GM19193 (cell line): ENCODE measurements around the gene RBM17.

Experiments
- POLR2A ChIP-seq: IDR thresholded peaks from 4 replicates; pipeline ENCODE4 v1.6.1; 2011; ENCODE audit not compliant: insufficient read depth, insufficient read length; ENCODE audit errors: extremely low read depth

Gene RBM17

DNA sequence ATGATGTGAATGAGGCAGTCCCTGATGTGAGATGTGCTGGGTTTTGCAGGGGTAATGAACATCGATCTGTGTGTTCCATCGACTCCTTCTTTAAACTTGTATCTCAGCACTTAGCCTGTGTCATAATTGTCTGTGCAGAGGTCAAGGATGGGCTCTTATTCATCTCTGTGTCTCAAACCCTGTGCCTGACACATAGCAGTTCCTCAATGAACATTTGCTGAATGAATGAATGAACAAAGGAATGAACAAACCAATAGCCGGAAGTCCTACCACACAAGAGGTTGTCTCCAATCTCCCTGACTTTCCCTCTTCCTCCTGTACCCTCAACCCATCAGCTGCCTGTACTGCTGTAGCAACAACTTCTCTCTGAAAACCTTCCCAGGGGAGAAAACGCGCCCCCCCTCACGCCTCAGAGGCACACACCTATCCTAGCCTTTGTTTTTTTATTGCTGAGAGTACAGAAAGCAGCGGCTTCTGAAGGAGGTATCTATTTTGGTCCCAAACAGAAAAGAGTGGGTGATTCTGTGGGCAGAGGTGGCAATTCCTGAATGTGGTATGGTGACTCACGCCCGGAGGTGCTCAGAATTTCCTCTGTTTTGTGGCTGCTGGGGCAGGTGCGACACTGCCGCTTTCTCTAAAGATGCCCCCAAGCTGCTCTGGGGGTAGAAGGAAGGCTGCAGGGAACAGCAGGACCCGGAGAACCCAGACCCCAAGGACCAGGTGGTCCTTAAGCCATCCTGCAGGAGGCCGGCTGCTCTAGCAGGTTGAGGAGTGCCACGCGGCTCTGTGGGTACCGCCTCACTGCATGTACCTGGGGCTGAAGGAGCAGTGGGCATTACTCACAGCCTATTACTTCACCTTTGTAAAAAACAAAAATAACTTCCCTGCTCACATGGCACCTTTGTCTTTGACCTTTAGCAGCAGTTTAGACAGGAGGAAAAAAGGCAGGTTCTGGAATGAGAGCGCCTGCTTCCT is 36.3 kb upstream of the RBM17 start:
- TF ChIP-seq POLR2A: no peak

DNA sequence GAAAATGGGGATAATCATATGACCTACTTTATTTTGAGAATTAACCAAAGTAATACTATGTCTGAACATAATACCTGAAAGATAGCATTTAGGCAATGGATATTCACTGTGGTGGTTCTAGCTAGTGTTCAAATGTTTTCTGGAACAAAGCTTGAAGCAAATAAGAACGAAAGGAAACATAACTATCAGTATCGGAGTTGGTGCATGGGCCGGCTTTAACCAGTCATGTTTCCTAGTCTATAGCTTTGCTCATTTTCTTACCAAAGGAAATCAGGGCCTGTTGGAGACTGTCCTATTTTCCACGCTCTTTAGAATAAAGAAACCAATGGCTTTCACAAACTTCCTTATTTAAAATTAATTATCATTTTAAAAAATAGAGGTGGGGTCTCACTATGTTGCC is 35.5 kb upstream of the RBM17 start:
- no peak for TF ChIP-seq POLR2A

DNA sequence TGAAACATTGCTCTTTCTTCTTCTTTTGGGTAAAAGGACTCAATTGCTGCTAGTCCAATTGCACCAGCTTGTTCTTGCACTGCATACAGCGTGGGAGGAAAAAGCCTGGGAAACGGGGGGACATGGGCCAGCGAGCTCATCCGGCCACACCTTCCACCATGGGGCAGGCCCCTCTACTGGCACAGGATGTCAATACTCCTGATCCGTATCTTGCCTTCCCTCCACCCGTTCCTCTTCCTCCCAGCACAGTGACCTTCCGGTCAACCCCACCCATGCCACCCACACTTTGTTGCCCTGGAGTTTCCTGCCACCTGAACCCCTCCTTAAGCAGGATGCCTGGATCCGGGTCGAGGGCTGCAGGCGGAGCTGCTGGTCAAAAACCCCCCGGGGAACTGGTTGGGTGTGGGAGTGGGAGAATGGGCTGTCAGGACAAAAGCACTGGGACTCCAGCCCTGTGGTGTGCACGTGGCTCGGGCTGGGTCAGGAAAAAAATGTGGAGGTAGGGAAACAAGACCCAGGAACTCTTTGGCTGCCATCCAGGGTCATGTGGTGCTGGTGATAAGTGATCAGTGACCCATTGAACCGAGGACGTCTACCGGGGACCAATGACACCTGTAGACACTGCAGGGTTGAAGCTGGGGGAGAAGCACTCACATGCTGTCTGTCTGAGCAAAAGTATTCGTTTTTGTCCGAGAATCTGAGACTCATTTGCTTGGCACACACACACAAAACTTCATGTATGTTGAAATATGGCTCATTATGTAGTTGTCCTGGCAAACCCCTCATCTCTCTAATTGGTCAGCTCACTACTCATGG is 34.8 kb upstream of the RBM17 start:
- peak; percentile 15 for TF ChIP-seq POLR2A

DNA sequence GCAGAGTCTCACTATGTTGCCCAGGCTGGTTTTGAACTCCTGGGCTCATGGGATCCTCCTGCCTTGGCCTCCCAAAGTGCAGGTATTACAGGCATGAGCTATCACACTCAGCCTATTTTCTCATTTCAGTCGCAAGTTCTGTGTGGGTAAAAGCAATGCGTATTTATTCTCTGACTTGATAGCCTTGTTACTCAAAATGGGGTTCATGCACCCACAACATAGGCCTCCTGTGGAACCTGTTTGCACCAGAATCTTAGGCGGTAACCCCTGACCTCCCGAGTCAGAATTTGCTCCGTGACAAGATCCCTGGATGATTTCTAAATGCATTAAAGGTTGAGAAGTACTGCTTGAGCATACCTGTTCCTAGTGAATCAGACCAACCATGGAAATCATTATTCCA is 34.0 kb upstream of the RBM17 start:
- TF ChIP-seq POLR2A: no peak

DNA sequence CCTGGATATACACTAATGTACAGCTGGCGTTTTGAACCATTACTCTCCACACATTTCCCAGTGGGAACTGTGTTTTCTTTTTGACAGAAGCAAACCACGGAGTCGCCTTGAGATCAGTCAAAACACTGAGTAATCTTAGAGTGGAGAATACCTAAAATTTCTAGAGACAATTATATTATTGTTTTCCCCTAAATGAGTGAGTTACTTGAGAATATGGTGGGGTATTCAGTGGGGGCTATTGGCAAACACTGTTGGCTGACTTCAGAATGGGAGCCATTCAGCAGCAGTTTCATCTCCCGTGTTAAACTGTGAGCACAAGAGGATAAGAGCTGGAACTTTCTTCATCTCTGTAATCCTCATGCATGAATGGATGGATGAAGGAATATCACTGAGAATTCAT is 32.9 kb upstream of the RBM17 start:
- no peak for TF ChIP-seq POLR2A

DNA sequence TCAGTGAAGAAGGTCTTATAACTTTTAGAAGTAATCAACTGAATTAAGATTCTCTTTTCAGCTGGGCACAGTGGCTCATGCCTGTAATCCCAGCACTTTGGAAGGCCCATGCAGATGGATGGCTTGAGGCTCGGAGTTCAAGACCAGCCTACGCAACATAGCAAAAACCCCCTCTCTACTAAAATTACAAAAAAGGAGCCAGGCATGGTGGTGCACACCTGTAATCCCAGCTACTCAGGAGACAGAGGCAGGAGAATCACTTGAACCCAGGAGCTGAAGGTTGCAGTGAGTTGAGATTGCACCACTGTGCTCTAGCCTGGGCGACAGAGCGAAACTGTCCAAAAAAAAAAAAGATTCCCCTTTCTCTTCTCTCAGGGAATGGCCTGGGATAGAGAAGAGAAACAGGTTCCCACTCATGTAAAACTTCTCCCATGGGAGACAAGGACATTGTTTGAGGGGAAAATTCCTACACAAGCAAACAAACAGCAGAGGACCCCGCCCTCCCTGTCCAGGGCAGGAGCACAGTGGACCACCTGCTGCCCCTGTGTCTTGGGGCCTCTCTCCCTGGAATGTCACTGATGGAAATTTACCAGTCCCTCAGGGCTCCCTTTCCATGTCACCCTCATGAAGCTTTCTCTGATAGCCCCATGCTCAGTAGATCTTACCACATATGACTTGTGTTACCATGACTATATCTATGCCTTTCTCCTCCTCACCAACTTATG is 32.3 kb upstream of the RBM17 start:
- TF ChIP-seq POLR2A: no peak

DNA sequence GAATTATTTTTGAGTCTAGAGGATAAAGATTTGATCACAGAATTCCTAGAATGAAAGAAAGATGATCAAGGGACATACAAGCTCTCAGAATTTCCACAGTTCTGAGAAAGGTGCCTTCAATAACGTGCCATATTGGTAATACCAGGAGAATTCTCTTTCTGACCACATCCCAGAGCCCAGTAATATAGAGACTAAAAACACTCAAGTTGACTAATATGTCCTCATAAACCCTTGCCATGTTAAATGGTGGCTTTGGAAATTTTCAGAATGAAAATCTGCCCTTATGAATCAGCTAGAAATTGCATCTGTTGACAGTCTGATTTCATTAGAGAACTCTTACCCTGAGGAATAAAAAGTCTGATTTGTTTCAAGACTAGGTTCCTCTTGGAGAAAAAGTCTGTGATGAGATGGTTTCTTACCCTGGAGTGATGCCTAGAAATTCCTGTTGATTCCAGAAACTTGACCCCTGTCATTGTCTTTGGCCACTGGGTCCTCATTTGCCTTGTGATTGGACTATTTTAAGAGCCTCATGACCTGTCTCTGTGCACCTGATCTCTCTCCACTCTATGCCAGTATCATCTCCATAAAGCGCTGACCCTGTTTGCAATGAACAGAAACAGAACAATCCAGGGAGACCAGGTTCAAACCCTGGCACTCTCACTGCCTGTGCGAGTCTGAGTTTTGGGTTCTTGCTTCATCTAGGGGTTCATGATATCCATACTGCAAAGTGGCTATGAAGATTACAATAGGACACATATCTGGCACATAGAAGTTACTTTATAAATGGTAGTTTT is 30.0 kb upstream of the RBM17 start:
- TF ChIP-seq POLR2A: no peak

DNA sequence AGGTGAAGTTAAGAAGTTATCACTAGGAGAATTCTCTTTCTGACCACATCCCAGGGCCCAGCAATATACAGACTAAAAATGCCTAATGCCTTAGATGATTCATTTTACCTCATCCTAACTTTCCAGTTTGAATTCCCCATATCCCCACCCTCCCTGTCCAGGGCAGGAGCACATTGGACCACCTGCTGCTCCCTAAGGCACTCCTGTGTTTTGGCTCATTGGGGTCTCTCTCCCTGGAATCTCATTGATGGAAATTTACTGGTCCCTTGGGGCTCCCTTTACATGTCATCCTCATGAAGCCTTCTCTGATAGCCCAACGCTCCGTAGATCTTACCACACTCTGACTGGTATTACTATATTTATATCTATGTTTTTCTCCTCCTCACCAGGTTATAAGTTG is 29.3 kb upstream of the RBM17 start:
- no peak for TF ChIP-seq POLR2A

DNA sequence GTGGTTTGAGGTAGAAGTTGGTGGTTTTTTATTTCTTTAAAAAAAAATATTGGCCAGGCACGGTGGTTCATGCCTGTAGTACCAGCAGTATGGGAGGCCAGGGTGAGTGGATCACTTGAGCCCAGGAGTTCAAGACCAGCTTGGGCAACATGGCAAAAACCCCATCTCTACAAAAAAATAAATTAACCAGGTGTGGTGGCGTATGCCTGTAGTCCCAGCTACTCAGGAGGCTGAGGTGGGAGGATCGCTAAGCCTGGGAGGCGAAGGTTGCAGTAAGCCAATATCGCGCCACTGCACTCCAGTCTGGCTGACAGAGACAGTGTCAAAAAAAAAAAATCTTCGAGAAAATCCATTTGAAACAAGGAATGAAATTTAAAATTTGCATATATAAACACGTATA is 27.8 kb upstream of the RBM17 start:
- TF ChIP-seq POLR2A: no peak

DNA sequence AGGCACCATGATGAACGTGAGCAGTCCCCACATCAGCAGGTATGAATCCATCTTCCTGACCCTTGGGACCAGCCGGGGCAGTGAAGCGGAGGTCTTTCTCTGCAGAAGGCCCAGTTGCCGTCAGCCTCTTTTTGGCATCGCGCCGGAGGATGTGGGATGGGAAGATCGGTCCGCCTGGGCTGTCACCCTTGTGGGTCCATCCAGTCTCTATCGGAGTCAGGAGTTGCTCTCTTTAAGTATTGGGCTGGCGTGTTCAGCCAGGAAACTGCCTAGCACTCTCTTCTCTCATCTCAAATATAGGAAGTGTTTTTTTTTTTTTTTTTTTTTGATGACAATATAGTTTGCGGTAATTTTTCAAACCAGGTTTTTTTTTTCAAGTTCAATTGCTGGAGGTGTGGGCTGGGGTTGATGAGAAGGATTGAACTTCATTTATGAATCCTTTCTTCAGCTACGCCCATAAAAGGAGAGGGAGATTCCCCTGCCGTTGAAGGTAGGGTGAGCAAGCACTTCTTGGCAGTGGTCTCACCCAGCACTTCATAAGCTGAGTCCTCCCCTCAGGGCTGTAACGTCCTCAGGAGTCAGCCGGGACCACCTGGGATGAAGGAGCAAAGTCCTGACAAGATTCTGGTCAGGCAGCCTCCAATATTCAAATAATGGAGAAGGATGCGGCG is 26.6 kb upstream of the RBM17 start, which contains the start of gene IL2RA:
Gene IL2RA (minus strand): TSS at position 267 of the 671 bp plus-strand sequence. CDS start 216 bp downstream, at position 51.
- TF ChIP-seq POLR2A: peak; percentile 29

DNA sequence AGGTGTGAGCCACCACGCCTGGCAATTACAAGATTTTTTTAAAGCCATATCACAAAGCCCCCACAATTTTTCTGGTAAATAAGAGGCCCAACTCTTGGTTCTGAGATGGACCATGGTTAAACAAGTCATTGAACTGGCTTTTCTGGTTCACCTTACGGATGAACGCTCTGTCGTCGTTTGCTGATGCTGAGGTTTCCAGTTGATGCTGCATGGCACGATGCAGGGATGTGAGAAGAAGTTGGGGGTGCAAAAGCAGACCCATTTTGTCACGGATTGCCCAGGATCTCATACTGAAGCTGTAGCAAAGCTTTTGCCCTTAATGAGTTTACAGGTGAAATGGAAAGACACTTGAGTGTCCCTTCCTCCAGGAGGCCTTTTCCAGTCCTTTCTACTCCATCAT is 24.7 kb upstream of the RBM17 start:
- TF ChIP-seq POLR2A: no peak

DNA sequence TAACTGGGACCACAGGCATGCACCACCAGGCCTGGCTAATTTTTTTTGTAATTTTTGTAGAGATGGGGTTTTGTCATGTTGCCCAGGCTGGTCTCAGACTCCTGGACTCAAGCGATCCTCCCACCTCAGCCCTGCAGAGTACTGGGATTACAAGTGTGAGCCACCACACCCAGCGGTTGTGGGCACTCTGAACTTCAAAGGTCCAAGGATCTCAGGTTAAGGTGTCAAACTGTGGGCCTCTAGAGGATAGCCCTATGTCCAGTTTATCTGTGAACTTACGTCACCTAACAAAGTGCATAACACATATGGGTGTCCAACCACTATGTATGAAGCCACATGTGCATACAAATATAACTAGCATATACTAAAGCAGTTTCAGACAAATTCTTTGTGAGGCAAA is 23.4 kb upstream of the RBM17 start:
- TF ChIP-seq POLR2A: no peak

DNA sequence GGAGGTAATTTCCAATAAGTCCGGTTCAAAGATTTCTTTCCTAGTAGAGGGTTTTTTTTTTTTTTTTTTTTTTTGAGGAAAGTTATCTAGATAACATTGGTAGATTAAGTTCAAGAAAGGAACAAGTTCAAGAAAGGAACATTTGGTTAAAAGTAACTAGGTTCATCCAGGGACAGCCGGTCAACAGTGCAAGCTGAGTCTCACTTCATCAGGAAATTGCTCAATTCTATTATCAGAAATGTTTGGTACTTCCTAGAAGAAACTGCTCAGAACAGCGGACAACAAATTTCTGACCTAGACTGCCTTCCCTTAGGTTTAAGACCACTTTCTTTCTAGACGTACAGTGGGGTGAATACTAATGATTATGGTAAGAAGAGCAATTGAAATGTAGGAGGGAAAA is 23.0 kb upstream of the RBM17 start:
- TF ChIP-seq POLR2A: no peak

DNA sequence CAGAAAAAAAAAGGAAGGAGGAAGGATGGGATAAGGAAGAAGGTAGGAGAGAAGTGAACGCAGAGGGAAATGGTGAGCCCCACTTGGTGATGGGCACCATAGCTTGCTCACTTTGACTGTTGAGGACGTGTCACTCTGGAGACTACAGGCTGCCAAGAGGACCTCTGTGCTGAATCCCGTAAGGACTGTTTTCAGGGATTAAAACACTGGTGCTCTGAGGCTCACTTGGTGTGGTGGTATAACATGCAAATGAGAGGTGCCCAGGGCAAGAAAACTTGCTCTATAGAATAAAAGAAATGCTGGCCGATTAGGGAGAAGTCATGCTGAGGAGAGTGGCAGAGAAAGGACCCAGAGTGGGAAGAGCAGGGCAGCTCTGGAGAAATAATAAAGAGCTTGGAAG is 21.4 kb upstream of the RBM17 start:
- TF ChIP-seq POLR2A: no peak

DNA sequence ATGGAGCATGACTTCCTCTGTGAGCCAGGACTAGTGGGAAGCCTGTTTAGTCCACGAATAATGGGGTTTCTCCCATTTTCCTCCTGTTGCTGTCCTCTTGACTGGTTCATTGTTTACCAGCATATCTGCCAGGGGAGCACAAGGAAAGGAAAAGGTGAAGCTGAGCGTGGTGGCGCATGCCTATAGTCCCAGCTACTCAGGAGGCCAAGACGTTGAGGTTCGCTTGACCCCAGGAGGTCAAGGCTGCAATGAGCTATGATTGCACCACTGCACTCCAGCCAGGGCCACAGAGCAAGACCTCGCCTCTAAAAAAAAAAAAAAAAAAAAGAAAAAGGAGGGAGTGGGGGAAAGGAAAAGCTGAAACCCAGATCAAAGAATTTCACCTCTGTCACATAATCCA is 20.8 kb upstream of the RBM17 start:
- no peak for TF ChIP-seq POLR2A

DNA sequence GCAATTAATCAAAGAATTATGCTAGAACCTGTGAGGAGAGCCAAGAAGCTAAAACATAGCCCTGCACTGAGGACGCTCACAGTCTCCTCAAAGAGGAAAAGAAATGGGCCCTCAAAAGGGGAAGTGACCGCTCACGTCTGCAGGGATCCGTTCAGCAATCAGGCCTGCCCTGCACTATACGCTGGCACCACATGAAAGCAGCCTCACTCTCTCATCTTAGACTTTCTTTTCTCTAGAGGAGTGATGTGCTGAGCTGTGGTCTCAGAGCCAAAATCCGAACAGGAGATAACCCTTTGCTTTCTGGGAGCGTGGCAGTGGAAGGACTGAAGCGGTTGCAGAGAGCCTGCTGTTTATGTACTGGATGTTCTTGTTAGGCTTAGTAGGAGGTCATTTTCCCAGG is 20.4 kb upstream of the RBM17 start:
- TF ChIP-seq POLR2A: no peak
